ENCODE results near the gene SEMA4D.

DNA sequence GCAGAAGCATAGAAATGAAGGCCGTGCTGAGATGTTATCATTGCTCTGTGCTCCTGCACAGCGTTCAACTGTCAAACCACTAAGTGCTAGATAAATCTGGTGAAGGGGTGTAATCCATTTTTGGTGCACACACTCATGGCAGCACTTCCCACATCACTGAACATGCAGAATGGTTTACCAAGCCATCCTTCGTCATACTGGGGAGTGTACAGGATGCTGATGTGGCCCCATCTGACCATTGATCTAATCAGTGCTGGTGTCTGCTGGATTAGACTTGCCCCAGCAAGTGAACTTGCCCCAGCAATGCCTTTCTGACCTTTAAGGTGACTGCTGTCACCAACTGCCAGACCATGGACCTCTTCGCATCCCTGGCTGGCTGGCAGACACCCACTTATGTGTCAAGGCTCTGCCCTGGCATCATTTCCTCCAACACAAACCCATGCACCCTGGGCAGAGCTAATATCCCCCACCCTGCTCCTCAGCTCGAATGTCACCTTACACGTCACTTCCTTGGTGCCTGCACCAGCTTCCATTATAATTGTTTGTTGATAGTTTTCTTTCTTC is 4.2 kb upstream of the SEMA4D start:
- TF ChIP-seq, protein P1, sequence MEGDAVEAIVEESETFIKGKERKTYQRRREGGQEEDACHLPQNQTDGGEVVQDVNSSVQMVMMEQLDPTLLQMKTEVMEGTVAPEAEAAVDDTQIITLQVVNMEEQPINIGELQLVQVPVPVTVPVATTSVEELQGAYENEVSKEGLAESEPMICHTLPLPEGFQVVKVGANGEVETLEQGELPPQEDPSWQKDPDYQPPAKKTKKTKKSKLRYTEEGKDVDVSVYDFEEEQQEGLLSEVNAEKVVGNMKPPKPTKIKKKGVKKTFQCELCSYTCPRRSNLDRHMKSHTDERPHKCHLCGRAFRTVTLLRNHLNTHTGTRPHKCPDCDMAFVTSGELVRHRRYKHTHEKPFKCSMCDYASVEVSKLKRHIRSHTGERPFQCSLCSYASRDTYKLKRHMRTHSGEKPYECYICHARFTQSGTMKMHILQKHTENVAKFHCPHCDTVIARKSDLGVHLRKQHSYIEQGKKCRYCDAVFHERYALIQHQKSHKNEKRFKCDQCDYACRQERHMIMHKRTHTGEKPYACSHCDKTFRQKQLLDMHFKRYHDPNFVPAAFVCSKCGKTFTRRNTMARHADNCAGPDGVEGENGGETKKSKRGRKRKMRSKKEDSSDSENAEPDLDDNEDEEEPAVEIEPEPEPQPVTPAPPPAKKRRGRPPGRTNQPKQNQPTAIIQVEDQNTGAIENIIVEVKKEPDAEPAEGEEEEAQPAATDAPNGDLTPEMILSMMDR (IDR thresholded peaks at IDR 0.05) = no peak
- TF ChIP-seq POLR2A (IDR thresholded peaks at IDR 0.05) = no peak
